Left hindlimb (tissue), 1 donor: ENCODE results near the gene IKZF3.
"Not testable (repeated sequence)": the region's sequence is repeated elsewhere in the genome, so short reads cannot be mapped to it uniquely, and the experiment has no call there.

ENCODE experiments used
- DNase-seq: peaks from one replicate; pipeline ENCODE4 v3.0.0-alpha.2; 2018

IKZF3 gene

DNA sequence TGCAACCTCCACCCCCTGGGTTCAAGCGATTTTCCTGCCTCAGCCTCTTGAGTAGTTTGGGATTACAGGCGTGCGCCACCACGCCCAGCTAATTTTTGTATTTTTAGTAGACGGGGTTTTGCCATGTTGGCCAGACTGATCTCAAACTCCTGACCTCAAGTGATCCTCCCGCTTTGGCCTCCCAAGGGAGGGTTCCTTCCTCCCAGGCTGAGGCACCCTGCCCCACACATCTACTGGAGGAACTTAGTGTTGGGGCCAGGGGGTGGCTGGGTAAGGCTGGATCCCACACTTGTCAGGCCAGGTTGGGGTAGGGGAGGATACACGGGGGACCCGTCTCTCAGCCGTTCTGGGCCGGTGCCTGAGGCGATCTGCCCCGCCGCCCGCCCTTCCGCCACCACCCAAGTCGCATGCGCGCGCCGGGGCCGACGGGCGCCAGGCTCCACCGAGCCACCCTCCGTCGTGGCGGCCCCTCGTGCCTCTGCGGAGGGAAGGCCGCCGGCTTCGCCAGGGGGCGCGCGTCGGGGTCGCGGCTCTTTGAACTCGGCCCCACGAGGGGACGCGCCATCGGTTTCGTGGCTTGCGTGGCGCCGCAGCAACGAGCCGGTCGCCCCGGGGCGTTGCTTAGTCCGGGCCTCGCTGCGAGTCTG, 110.5 kb downstream of the IKZF3 start:
- DNase-seq, result peak; percentile 67

DNA sequence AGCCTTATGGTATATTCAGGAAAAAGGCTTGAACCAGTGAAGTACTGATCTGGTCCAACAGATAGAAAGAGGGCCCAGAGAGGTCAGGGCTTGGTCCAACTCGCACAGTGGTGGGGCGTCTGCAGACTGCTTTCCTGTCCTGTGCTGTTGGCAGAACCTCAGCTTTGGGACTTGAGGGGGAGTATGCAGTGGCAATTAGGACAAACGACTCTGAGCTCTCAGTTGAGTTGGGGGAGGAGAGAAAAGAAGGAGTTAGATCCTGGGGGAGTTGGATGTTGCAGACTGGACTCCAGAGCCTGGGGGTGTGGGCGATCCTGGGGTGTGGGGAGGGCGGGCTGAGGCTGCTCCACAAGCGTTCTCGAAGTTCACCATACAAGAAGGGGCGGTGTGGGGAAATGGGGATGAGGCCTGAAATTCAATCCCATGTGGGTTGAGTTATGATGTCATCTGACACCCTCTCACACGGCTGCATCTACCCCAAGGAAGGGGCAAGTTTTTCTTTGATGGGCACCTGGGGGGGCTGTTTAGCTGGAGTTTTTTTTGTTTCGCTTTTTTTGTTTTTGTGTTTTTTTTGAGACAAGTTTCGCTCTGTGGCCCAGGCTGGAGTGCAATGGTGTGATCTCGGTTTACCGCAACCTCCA, 111.8 kb downstream of the IKZF3 start:
- DNase-seq, result no peak

GRCh38 chr17:39751637-39752036, 112.5 kb downstream of the IKZF3 start:
- DNase-seq, result peak; percentile 42

DNA sequence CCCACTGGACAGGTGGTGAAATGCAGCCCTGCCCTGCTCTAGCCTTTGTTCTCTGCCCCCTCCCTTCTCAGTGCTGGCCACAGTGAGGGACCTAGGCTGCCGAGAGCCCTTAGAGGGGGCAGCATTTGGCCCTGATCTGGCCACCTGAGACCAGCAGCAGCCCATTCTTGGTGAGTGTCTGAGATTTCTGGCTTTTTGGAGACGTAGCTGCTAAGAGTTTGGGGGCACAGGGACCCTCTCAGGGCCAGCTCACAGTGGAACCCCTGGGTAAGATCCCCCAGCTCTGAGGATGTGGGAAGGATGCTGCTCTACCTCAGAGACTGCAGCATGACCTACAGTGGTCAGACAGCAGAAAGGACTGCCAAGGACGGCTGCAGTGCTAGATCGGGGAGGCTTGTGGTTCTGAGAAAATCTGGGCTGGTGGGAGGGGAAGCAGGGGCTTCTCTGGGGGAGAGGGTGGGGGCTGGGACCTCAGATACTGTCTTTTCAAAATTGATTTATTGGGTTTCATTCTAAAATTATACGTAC, 113.0 kb downstream of the IKZF3 start:
- DNase-seq, result no peak

GRCh38 chr17:39750131-39751015, 113.7 kb downstream of the IKZF3 start:
- no peak for DNase-seq

- DNase-seq, result not testable (repeated sequence)
These were observed 115.6 kb downstream of the IKZF3 start for GRCh38 chr17:39748444-39749034.

- DNase-seq, result no peak
These were observed 116.4 kb downstream of the IKZF3 start for GRCh38 chr17:39747745-39748144.

DNA sequence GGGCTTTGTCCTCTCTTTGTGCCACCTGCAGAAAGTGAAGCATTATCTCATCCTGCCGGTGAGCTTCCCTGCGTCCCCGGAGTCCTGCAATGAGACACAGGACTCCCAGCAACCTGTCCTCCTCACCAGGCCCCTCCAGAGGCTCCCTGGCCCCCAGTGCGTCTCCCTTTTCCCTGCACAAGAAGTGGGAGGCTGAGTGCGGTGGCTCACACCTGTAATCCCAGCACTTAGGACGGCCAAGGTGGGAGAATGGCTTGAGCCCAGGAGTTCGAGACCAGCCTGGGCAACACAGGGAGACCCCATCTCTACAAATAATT, 118.0 kb downstream of the IKZF3 start:
- DNase-seq, result no peak

GRCh38 chr17:39745335-39746144, 118.6 kb downstream of the IKZF3 start:
- DNase-seq, result no peak

DNA sequence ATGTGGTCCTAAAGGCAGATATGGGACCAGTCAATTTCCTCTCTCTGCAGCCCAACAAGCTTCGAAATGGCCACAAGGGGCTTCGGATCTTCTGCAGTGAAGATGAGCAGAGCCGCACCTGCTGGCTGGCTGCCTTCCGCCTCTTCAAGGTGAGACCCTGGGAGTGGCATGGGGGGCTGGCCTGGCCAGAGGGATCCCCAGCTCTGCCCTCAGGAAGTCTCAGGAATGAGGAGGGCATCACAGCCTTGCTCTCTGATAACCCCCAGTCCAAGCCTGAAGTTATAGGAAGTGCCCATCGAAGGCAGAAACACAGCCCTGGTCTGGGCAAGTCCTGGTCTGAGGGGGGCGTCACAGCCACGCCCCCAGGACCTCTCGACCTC, 119.3 kb downstream of the IKZF3 start:
- DNase-seq, result no peak

DNA sequence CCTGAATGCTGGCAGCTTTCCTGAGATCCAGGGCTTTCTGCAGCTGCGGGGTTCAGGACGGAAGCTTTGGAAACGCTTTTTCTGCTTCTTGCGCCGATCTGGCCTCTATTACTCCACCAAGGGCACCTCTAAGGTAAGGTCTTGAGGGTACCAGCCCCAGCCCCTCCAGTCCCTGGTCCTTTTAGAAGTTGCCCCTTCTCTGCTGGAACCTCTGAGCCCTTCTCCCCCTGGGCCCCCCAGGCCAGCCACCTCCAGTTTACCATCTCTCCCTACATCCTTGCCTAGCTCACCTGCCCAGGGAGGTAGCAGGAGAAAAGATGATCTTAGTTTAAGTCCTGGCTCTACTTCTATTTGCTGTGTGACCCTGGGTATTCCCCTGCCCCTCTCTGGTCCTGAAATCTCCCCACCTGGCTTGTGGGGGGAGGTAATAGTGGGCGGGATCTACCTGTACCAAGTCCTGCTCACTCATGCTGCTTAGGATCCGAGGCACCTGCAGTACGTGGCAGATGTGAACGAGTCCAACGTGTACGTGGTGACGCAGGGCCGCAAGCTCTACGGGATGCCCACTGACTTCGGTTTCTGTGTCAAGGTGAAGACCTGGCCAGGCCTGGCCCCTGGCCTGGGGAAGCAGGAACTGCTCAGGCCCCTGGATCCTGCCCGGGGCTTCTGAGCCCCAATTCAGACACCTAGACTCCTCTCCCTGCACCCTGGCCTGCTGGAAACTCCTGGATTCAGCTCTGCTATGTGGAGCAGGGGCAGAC, 119.9 kb downstream of the IKZF3 start:
- no peak for DNase-seq

GRCh38 chr17:39742856-39743436, 121.2 kb downstream of the IKZF3 start:
- DNase-seq, result no peak

DNA sequence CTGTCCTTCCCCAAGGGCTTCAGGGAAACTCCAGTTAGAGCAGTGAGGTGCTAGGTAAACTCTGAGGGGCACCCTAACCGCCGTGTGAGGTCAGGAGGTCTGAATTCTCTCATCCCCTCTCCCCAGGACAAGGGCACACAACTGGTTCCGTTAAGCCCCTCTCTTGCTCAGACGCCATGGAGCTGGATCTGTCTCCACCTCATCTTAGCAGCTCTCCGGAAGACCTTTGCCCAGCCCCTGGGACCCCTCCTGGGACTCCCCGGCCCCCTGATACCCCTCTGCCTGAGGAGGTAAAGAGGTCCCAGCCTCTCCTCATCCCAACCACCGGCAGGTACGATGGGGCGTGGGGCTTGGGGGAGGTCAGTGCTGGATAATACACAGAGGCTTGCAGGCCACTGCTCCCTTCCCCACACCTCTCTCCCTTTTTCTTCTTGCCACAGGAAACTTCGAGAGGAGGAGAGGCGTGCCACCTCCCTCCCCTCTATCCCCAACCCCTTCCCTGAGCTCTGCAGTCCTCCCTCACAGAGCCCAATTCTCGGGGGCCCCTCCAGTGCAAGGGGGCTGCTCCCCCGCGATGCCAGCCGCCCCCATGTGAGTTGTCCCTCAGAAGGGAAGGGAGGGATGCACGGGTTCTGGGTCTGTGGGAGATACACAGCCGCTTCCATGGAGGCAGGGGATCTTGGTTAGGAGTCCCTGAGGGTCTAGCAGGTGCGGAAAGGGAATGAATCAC, 121.8 kb downstream of the IKZF3 start:
- no peak for DNase-seq

DNA sequence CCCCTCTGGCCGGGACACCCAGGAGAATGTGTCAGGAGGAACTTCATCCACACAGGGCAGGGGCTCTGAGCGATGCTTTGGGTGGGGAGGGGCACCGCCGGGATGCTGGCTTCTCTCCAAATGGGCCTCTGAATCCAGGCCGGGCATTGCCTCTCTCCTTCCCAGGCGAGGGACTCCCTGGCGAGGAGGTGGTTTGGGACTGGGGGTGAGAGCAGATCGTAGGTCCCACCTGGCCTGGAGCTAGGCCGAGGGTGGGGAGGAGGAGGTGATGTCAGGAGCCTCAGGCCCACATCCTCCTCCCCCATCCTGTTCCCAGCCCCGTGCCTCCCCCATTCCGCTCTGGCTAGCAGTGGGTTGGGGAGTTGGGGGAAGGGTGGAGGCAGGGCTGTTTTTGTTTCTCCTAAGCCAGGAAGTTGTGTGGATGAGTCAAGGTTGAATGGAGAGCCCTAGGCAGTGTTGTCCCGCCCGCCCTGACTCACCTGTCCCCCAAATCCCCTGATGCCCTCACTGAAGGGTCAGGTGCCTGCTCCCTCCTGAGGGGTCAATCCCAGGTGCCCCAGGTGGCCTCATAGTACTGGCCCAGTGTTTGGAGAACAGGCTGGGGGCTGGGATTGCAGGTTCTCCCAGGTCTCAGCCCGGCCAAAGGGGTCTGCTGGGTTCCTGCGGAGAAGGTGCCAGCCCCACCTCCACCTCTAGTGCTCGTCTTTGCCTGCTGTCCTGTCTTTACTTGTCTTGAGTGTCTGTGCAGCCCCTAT, 123.6 kb downstream of the IKZF3 start:
- peak; percentile 34 for DNase-seq

- DNase-seq, result no peak
These were observed 124.2 kb downstream of the IKZF3 start for GRCh38 chr17:39739885-39740356.

DNA sequence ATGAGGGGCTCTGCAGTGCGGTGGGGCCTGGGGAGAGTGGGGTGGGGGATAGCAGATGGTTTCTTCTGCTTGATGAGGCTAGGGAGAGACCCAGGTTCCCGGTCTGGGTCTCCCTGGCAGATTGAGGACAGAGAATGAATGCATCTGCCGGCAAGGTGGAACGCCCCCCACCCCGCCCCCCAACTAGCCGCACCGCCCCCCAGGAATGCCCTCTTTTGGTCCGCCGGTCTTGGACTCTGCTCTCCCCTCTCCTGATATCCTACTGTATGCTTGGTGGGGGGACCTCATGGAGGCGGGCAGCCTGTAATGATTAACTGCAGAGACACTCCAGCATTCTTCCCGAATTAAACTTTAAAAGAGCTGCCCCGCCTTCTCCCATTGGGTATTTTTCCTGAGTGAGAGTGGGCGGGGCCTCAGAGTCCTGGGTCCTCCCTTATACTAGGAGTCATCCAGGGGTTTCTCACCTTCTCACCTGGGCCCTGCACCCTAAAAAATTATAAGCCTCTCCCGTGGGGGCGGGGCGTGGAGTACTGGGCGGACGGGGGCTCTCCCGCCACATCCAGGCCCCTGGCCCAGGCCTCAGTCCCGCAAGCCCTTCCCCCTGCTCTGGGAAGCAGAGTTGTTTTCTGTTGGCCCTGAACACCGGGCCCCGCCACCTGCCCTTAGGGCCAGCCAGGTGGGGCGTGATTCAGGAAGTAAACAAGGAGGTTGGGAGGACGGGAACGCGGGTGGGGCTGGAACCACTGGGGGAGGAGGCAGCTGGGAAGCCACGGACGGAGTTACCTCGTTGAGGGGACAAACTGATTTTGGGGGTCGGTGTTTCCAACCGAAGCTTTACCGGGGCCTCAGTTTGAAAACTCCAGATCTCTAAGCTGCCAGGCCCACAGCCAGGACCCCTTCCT, 124.9 kb downstream of the IKZF3 start:
- peak; percentile 38 for DNase-seq

GRCh38 chr17:39738568-39738901, 125.6 kb downstream of the IKZF3 start:
- DNase-seq, result no peak

GRCh38 chr17:39737760-39738567, 126.1 kb downstream of the IKZF3 start, which contains the start of gene GRB7:
Gene GRB7 (plus strand): TSS chr17:39737938. CDS start chr17:39742302, 4,364 bp downstream.
- peak; percentile 33 for DNase-seq
